ENCODE data around the gene THSD4. TPM values are rescaled to one million over a fixed set of nuclear protein-coding genes. Genes with fewer than 3 reads are reported as not detected.

Gene THSD4
- total and polyA plus RNA-seq, 2 of the 4 experiments (the other 2 are of a cell fraction), result 25.5 to 31.1 TPM

DNA sequence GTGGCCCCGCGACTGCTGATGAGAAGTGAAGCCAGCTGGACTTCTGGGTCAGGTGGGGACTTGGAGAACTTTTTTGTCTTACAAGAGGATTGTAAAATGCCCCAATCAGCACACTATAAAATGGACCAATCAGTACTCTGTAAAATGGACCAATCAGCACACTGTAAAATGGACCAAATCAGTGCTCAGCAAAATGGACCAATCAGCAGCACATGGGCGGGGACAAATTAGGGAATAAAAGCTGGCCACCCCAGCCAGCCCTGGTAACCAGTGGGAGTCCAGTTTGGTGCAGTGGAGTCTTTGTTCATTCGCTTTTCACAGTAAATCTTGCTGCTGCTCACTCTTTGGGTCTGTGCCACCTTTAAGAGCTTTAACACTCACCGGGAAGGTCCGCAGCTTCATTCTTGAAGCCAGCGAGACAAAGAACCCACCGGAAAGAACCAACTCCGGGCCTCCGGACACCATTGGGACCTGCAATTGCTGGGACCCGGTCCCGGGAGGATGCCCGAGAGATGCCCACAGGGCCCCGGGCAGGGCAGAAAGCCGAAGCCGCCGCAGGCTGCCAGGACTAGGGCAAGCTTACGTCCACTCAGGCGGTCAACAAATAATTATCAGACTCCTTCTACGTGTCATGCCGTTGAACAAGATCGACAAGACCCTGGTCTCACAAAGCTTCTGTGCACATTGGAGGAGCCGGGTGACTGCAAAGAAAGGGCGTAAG, 686.8 kb downstream of the THSD4 start:
- Histone ChIP-seq H3K79me1 (ENCODE audit: low read depth in 1 of 2, low read length in 2 of 2) (no peaks in the 10 kb centered on the region), H2BK120ac (ENCODE audit: low read depth, low read length) (no peak overlapping the region), H3K9me1 (ENCODE audit: insufficient read depth, low read length) (peaks cover 7% of the 10 kb centered on the region; the same call in 1 of the 2 replicates), H3K27ac (ENCODE audit: insufficient read depth, low read length) (no peak overlapping the region), H3K56ac (ENCODE audit: extremely low read depth, insufficient read depth, low read length) (no peak overlapping the region), H2AFZ (replicated peaks; ENCODE audit: low read length, poor library complexity) (no peak overlapping the region), H3K4me2 (ENCODE audit: low read depth, low read length) (no peak overlapping the region), H3K9ac (ENCODE audit: low read depth, low read length) (no peak overlapping the region), H2BK5ac (ENCODE audit: low read depth, low read length, poor library complexity, severe bottlenecking) (no peak overlapping the region), H3K18ac (ENCODE audit: low read depth, low read length) (no peak overlapping the region), H2BK15ac (ENCODE audit: low read depth, low read length) (no peak overlapping the region), H4K5ac (ENCODE audit: low read depth, low read length) (no peak overlapping the region), H3K9me3 (ENCODE audit: control insufficient read depth, insufficient read depth, low read length) (no peaks in the 10 kb centered on the region), H3K4ac (ENCODE audit: low read depth, low read length) (no peak overlapping the region), H4K91ac (ENCODE audit: insufficient read depth, low read depth, low read length) (no peak overlapping the region), H3K4me1 (ENCODE audit: control insufficient read depth, insufficient read depth, low read length) (peaks cover 10% of the 10 kb centered on the region; the same call in 1 of the 2 replicates), H3K27me3 (ENCODE audit: control insufficient read depth, insufficient read depth, low read length) (no peaks in the 10 kb centered on the region), H2AK9ac (replicated peaks; ENCODE audit: low read depth, low read length, poor library complexity) (no peak overlapping the region), H4K8ac (ENCODE audit: low read depth in 2 of 2, low read length in 2 of 2) (no peak overlapping the region), H2AK5ac (ENCODE audit: low read depth, low read length) (no peak overlapping the region), H3K14ac (replicated peaks; ENCODE audit: low read depth, low read length) (no peak overlapping the region), H3K23ac (ENCODE audit: low read depth, low read length) (no peak overlapping the region), H4K20me1 (ENCODE audit: insufficient read depth, low read length) (no peaks in the 10 kb centered on the region), H2BK20ac (ENCODE audit: low read depth, low read length) (no peak overlapping the region), H3K36me3 (ENCODE audit: control insufficient read depth, insufficient read depth, low read length) (no peaks in the 10 kb centered on the region), H3K4me3 (ENCODE audit: insufficient read depth, low read depth, low read length) (no peak overlapping the region)
- intact Hi-C loops (cut with micrococcal nuclease) (loop anchor here (1.0 to 10.0 kb wide), 9 partner anchors 49 to 907 kb away; partner anchors contain the start of genes LRRC49 and THAP10), in situ Hi-C loops (cut with MboI; ENCODE audit: low sequenced_read_pairs) (loop anchor here (10.0 kb wide), 1 partner anchor 827 kb away; no protein-coding TSS in a partner anchor), dilution Hi-C loops (cut with HindIII; ENCODE audit: low sequenced_read_pairs, unreplicated experiment) (no loop called here)
- 96% methylated on average over 21 of the region's 24 CpGs; no CpG with 5 or more reads in 1 of the 2 experiments for WGBS, 2 experiments (ENCODE audit: extremely low coverage in 2 of 2, insufficient read length in 1 of 2)
- CTCF ChIA-PET, result interaction anchor here (1.2 to 1.4 kb wide), 2 partner anchors 50 to 58 kb away, joined by 3 to 6 read pairs; no protein-coding TSS in a partner anchor
- POLR2A ChIA-PET (ENCODE audit: unreplicated experiment), result no interaction called here
- DNase-seq (no peak), ATAC-seq (ENCODE audit: low read depth) (no peak)
- no TSS peak for BruUV-seq (replicated peaks)
- TF ChIP-seq USF2 (IDR thresholded peaks at IDR 0.05; ENCODE audit: low read depth, low read length) (no peak), CEBPB (IDR thresholded peaks at IDR 0.05; ENCODE audit: low read depth, low read length) (no peak), BHLHE40 (IDR thresholded peaks at IDR 0.05; ENCODE audit: low read depth, low read length) (no peak), POLR2A (IDR thresholded peaks at IDR 0.05; ENCODE audit: low read depth, low read length) (no peak), FOS (IDR thresholded peaks at IDR 0.05; ENCODE audit: low read depth, low read length) (no peak), RFX5 (IDR thresholded peaks at IDR 0.05; ENCODE audit: low read depth, low read length) (no peak), SMC3 (IDR thresholded peaks at IDR 0.05; ENCODE audit: low read depth, low read length) (no peak), MXI1 (IDR thresholded peaks at IDR 0.05; ENCODE audit: borderline replicate concordance, low read depth, low read length) (no peak), RAD21 (IDR thresholded peaks at IDR 0.05; ENCODE audit: low read length) (no peak), RCOR1 (IDR thresholded peaks at IDR 0.05; ENCODE audit: insufficient replicate concordance, low read length) (no peak), MAZ (IDR thresholded peaks at IDR 0.05; ENCODE audit: borderline replicate concordance, low read depth, low read length) (no peak), CHD1 (IDR thresholded peaks at IDR 0.05; ENCODE audit: low read depth, low read length) (no peak), MAFK (IDR thresholded peaks at IDR 0.05; ENCODE audit: low read depth, low read length) (no peak)
- TF ChIP-seq, protein P1, sequence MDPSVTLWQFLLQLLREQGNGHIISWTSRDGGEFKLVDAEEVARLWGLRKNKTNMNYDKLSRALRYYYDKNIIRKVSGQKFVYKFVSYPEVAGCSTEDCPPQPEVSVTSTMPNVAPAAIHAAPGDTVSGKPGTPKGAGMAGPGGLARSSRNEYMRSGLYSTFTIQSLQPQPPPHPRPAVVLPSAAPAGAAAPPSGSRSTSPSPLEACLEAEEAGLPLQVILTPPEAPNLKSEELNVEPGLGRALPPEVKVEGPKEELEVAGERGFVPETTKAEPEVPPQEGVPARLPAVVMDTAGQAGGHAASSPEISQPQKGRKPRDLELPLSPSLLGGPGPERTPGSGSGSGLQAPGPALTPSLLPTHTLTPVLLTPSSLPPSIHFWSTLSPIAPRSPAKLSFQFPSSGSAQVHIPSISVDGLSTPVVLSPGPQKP (IDR thresholded peaks at IDR 0.05; ENCODE audit: borderline replicate concordance, low read depth, low read length), result no peak
- TF ChIP-seq, protein P2, sequence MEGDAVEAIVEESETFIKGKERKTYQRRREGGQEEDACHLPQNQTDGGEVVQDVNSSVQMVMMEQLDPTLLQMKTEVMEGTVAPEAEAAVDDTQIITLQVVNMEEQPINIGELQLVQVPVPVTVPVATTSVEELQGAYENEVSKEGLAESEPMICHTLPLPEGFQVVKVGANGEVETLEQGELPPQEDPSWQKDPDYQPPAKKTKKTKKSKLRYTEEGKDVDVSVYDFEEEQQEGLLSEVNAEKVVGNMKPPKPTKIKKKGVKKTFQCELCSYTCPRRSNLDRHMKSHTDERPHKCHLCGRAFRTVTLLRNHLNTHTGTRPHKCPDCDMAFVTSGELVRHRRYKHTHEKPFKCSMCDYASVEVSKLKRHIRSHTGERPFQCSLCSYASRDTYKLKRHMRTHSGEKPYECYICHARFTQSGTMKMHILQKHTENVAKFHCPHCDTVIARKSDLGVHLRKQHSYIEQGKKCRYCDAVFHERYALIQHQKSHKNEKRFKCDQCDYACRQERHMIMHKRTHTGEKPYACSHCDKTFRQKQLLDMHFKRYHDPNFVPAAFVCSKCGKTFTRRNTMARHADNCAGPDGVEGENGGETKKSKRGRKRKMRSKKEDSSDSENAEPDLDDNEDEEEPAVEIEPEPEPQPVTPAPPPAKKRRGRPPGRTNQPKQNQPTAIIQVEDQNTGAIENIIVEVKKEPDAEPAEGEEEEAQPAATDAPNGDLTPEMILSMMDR (conservative IDR thresholded peaks at IDR 0.05; ENCODE audit: low read depth, low read length), result no peak

Measured in IMR-90 (cell line).